NT2/D1 (cell line): ENCODE results near the gene ATOSA.

Experiments
- SUZ12 ChIP-seq: IDR thresholded peaks from 2 replicates; pipeline ENCODE4 v1.6.1; 2011; ENCODE audit not compliant: insufficient read length, insufficient read depth; ENCODE audit errors: extremely low read depth
- YY1 ChIP-seq: IDR thresholded peaks from 2 replicates; pipeline ENCODE4 v1.6.1; 2011; ENCODE audit not compliant: insufficient read length, insufficient read depth
- ZNF274 ChIP-seq: IDR thresholded peaks from 2 replicates; pipeline ENCODE4 v1.6.1; 2011; ENCODE audit warnings: mild to moderate bottlenecking, low read depth, low read length

DNA sequence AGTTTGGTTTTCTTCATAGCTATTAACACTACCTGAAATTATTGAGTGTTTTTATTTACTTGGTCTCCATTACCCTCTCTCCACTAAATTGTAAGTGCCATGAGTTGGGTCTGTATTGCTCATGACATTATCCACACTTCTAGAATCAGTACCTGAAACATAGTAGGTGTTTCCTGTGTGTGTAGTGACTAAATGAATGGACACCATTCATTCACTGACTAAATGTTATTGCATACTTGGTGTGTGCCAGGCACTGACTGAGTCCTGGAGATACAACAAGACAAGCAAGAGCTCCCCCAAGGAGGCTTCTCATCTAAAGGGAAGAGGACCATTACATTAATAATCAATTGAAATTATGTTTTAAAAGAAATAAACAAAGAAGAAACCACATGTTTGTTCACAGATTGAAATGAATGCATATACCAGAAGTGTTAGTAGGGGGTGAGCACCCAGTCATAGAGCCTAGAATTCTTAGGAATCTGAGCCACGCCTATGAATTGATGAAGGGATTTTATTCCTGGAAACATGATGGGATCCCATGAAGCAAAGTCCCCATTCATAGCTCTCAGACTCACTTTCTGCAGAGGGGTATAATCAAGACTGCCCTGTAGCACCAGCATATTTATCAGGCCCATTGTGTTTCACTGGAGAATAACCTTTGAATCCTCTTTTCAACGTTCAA lies 31.7 kb upstream of the ATOSA start:
- TF ChIP-seq YY1: no peak
- TF ChIP-seq ZNF274: no peak
- TF ChIP-seq SUZ12: no peak
